Measurements from ENCODE around the gene SLC30A7. TPM values are rescaled to one million over a fixed set of nuclear protein-coding genes. Genes with fewer than 3 reads are reported as not detected.

Gene SLC30A7
- total and polyA plus RNA-seq, 2 of the 13 experiments (the other 11 are each of a cell fraction or from before 2014, with no cell fraction given), result 8.3 to 40.8 TPM

- TF ChIP-seq REST (IDR thresholded peaks at IDR 0.05; ENCODE audit: borderline replicate concordance in 1 of 2, low read depth in 1 of 2, low read length in 2 of 2), result peak in 1 of 2 experiments; percentile 76; a peak in 1 of 4 replicates
- TF ChIP-seq ZNF260 (CRISPR knock-in tag; IDR thresholded peaks at IDR 0.05; ENCODE audit: borderline replicate concordance, low read depth), result no peak
- TF ChIP-seq SMAD3 (CRISPR knock-in tag; IDR thresholded peaks at IDR 0.05), result peak; percentile 62
- TF ChIP-seq GTF2F1 (IDR thresholded peaks at IDR 0.05; ENCODE audit: low read length), result no peak
- TF ChIP-seq REL (CRISPR knock-in tag; conservative IDR thresholded peaks at IDR 0.05), result no peak
- TF ChIP-seq NFAT5 (CRISPR knock-in tag; IDR thresholded peaks at IDR 0.05), result no peak
- TF ChIP-seq ZNF776 (CRISPR knock-in tag; IDR thresholded peaks at IDR 0.05), result peak; percentile 3; the same call in 1 of the 2 replicates
- no peak for TF ChIP-seq DZIP1 (CRISPR knock-in tag; IDR thresholded peaks at IDR 0.05)
- TF ChIP-seq SNAPC5 (CRISPR knock-in tag; IDR thresholded peaks at IDR 0.05; ENCODE audit: borderline replicate concordance), result no peak
- TF ChIP-seq PBX2 (CRISPR knock-in tag; IDR thresholded peaks at IDR 0.05), result no peak
- TF ChIP-seq MEIS1 (CRISPR knock-in tag; IDR thresholded peaks at IDR 0.05; ENCODE audit: borderline replicate concordance), result no peak
- no peak for TF ChIP-seq ZNF891 (CRISPR knock-in tag; IDR thresholded peaks at IDR 0.05)
These were observed 130.0 kb downstream of the SLC30A7 start, which contains the start of gene DPH5 (continued) for GRCh38 chr1:101025657-101026429.
